Head of caudate nucleus (tissue), 42 donors: ENCODE data around the gene HSPA1B.
"Not testable (repeated sequence)": the region's sequence is repeated elsewhere in the genome, so short reads cannot be mapped to it uniquely, and the experiment has no call there.

Source experiments
- DNase-seq, 42 donors: peaks; one replicate each; pipeline versions ENCODE4 v3.0.0 to v3.0.0-alpha.2; 2020 to 2021; ENCODE audit warnings: mixed read lengths in 7 of 42
- intact Hi-C: fragments of 100-400 bp; cut with DNase I; formaldehyde crosslinking; loops from one replicate; pipeline ENCODE4 v1.15.0; 2022

Gene HSPA1B

GRCh38 chr6:31842053-31842452, 14.5 kb downstream of the HSPA1B start:
- no peak for DNase-seq
- intact Hi-C loops, result no loop called here

GRCh38 chr6:31844507-31844906, 17.0 kb downstream of the HSPA1B start:
- intact Hi-C loops, result no loop called here

GRCh38 chr6:31847276-31847978, 19.9 kb downstream of the HSPA1B start:
- intact Hi-C loops, result no loop called here
- no peak for DNase-seq

More at GRCh38 chr6:31844507-31844906, 17.0 kb downstream of the HSPA1B start:
- DNase-seq, result no peak

- intact Hi-C loops, result no loop called here
- DNase-seq, result no peak
Measured at GRCh38 chr6:31850765-31851484, 23.4 kb downstream of the HSPA1B start.

- intact Hi-C loops, result no loop called here
- DNase-seq, result no peak
Measured at GRCh38 chr6:31851485-31851832, 23.9 kb downstream of the HSPA1B start.

GRCh38 chr6:31851980-31852718, 24.6 kb downstream of the HSPA1B start:
- intact Hi-C loops, DNase-seq: not testable (repeated sequence)

GRCh38 chr6:31857774-31858173, 30.2 kb downstream of the HSPA1B start:
- intact Hi-C loops, DNase-seq: not testable (repeated sequence)

- DNase-seq, result no peak
- intact Hi-C loops, result no loop called here
Measured at GRCh38 chr6:31858707-31859106, 31.2 kb downstream of the HSPA1B start.

- intact Hi-C loops, result loop anchor here (5.0 kb wide), 1 partner anchor 37 kb away; the partner anchor contains the start of gene EHMT2
- no peak for DNase-seq
Measured at GRCh38 chr6:31859923-31860322, 32.4 kb downstream of the HSPA1B start.

GRCh38 chr6:31860349-31860748, 32.8 kb downstream of the HSPA1B start:
- no peak for DNase-seq
- intact Hi-C loops, result loop anchor here (5.0 kb wide), 1 partner anchor 37 kb away; the partner anchor contains the start of gene EHMT2

- intact Hi-C loops, result loop anchor here (5.0 kb wide), 1 partner anchor 36 kb away; the partner anchor contains the start of gene EHMT2
- DNase-seq, result no peak
Measured at GRCh38 chr6:31861150-31861549, 33.6 kb downstream of the HSPA1B start.

GRCh38 chr6:31861919-31862343, 34.4 kb downstream of the HSPA1B start:
- DNase-seq, result peak in 3 of 42 donors; percentile 5 to 43 (median 26)
- intact Hi-C loops, result loop anchor here (5.0 kb wide), 1 partner anchor 35 kb away; the partner anchor contains the start of gene EHMT2

GRCh38 chr6:31862344-31863235, 35.1 kb downstream of the HSPA1B start, which contains the start of gene NEU1:
Gene NEU1 (minus strand): TSS chr6:31862821. CDS start chr6:31862776, 45 bp downstream.
- intact Hi-C loops, result loop anchor here (5.0 kb wide), 1 partner anchor 35 kb away; the partner anchor contains the start of gene EHMT2
- DNase-seq, result peak; percentile 100

- not testable (repeated sequence) for DNase-seq
- intact Hi-C loops, result loop anchor here (5.0 kb wide), 1 partner anchor 33 kb away; the partner anchor contains the start of gene EHMT2
Measured at GRCh38 chr6:31864123-31864562, 36.6 kb downstream of the HSPA1B start.

GRCh38 chr6:31864818-31865204, 37.3 kb downstream of the HSPA1B start:
- no peak for DNase-seq
- intact Hi-C loops, result loop anchor here (5.0 kb wide), 1 partner anchor 32 kb away; the partner anchor contains the start of gene EHMT2

GRCh38 chr6:31865205-31866118, 37.9 kb downstream of the HSPA1B start:
- intact Hi-C loops, result no loop called here
- no peak for DNase-seq

- intact Hi-C loops, DNase-seq: not testable (repeated sequence)
Measured at GRCh38 chr6:31868658-31868971, 41.1 kb downstream of the HSPA1B start.
